Epithelial cell of esophagus (primary cell): Measurements from ENCODE around the gene ZSCAN29.

ENCODE experiments used
- DNase-seq: peaks from one replicate; pipeline ENCODE4 v3.0.0; 2010; ENCODE audit warnings: low read depth
- H3K4me3 ChIP-seq: 2 replicates; pipeline ENCODE4 v1.5.1; 2011; ENCODE audit warnings: mild to moderate bottlenecking, low read length, control low read depth
- TF ChIP-seq, protein P1 (sequence below): IDR thresholded peaks from 2 replicates; pipeline ENCODE4 v1.5.1; 2011; ENCODE audit warnings: low read depth, mild to moderate bottlenecking, low read length, control low read depth, inconsistent platforms; ENCODE audit not compliant: insufficient read depth; ENCODE audit errors: missing control alignments

ZSCAN29 gene

DNA sequence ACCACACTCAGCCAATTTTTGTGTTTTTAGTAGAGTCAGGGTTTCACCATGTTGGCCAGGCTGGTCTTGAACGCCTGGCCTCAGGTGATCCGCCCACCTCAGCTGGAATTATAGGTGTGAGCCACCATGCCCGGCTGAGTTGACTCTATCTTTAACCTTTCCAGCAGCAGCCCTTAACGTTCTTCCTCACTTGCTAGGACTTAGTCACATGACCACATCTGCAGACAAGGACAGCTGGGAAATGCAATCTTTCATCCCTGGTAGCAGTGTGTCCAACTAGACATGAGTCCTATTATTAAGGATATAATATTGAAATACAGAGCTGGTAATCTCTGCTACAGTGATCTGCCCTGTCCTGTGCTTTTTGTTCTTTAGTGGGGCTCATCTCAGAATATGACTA lies 58.5 kb downstream of the ZSCAN29 start:
- DNase-seq = no peak

More for the DNA sequence above, 58.5 kb downstream of the ZSCAN29 start:
- TF ChIP-seq, protein P1, sequence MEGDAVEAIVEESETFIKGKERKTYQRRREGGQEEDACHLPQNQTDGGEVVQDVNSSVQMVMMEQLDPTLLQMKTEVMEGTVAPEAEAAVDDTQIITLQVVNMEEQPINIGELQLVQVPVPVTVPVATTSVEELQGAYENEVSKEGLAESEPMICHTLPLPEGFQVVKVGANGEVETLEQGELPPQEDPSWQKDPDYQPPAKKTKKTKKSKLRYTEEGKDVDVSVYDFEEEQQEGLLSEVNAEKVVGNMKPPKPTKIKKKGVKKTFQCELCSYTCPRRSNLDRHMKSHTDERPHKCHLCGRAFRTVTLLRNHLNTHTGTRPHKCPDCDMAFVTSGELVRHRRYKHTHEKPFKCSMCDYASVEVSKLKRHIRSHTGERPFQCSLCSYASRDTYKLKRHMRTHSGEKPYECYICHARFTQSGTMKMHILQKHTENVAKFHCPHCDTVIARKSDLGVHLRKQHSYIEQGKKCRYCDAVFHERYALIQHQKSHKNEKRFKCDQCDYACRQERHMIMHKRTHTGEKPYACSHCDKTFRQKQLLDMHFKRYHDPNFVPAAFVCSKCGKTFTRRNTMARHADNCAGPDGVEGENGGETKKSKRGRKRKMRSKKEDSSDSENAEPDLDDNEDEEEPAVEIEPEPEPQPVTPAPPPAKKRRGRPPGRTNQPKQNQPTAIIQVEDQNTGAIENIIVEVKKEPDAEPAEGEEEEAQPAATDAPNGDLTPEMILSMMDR = no peak
- no peak overlapping the region for H3K4me3 ChIP-seq
